Skeletal muscle cell (primary cell): ENCODE results near the gene TUBG2.
"Not testable (repeated sequence)": the region's sequence is repeated elsewhere in the genome, so short reads cannot be mapped to it uniquely, and the experiment has no call there.

Experiments
- DNase-seq: peaks from one replicate; pipeline ENCODE4 v3.0.0-alpha.2; 2010; ENCODE audit warnings: low read depth
- H3K4me3 ChIP-seq: 2 replicates; pipeline ENCODE4 v1.5.1; 2011; ENCODE audit warnings: low read depth, mild to moderate bottlenecking, control low read depth, low read length, moderate library complexity

TUBG2 gene

GRCh38 chr17:42653179-42654124, 5.6 kb upstream of the TUBG2 start:
- DNase-seq, result no peak
- H3K4me3 ChIP-seq, result peak overlapping the region; percentile 33

- no peak for DNase-seq
- no peak overlapping the region for H3K4me3 ChIP-seq
These were observed 3.6 kb upstream of the TUBG2 start for GRCh38 chr17:42655528-42655927.

GRCh38 chr17:42657824-42658588, 1.1 kb upstream of the TUBG2 start:
- H3K4me3 ChIP-seq, result no peak overlapping the region

GRCh38 chr17:42659932-42660274, 819 bp downstream of the TUBG2 start:
- H3K4me3 ChIP-seq, result peak overlapping the region; percentile 78
- DNase-seq, result not testable (repeated sequence)

More at GRCh38 chr17:42657824-42658588, 1.1 kb upstream of the TUBG2 start:
- no peak for DNase-seq

- H3K4me3 ChIP-seq, result peak overlapping the region; percentile 27
- no peak for DNase-seq
These were observed 1.7 kb downstream of the TUBG2 start for GRCh38 chr17:42660692-42661345.

GRCh38 chr17:42665581-42666001, 6.5 kb downstream of the TUBG2 start:
- DNase-seq, result no peak
- no peak overlapping the region for H3K4me3 ChIP-seq

- H3K4me3 ChIP-seq, DNase-seq: not testable (repeated sequence)
These were observed 7.0 kb downstream of the TUBG2 start for GRCh38 chr17:42666126-42666525.

- no peak for DNase-seq
These were observed 8.2 kb downstream of the TUBG2 start for GRCh38 chr17:42667088-42667951.

GRCh38 chr17:42669705-42669976, 10.6 kb downstream of the TUBG2 start:
- no peak overlapping the region for H3K4me3 ChIP-seq
- no peak for DNase-seq

More at GRCh38 chr17:42667088-42667951, 8.2 kb downstream of the TUBG2 start:
- no peak overlapping the region for H3K4me3 ChIP-seq

GRCh38 chr17:42669977-42670788, 11.1 kb downstream of the TUBG2 start:
- no peak overlapping the region for H3K4me3 ChIP-seq
- DNase-seq, result no peak

GRCh38 chr17:42670789-42671657, 11.9 kb downstream of the TUBG2 start:
- no peak for DNase-seq
- H3K4me3 ChIP-seq, result no peak overlapping the region

GRCh38 chr17:42672038-42672437, 13.0 kb downstream of the TUBG2 start:
- no peak for DNase-seq

GRCh38 chr17:42673266-42673884, 14.3 kb downstream of the TUBG2 start:
- H3K4me3 ChIP-seq, result no peak overlapping the region
- no peak for DNase-seq

More at GRCh38 chr17:42672038-42672437, 13.0 kb downstream of the TUBG2 start:
- no peak overlapping the region for H3K4me3 ChIP-seq

GRCh38 chr17:42673885-42674754, 15.0 kb downstream of the TUBG2 start:
- DNase-seq, result no peak
- H3K4me3 ChIP-seq, result peak overlapping the region; percentile 89

GRCh38 chr17:42674755-42675347, 15.8 kb downstream of the TUBG2 start:
- no peak for DNase-seq
- peak overlapping the region; percentile 89 for H3K4me3 ChIP-seq
